OCI-LY3 (cell line): ENCODE measurements around the gene KLHL3.

Experiments
- H2AFZ ChIP-seq: fragments of 200-600, 300-600 bp; shearing (Covaris generic); 2 replicates; pipeline ENCODE4 v1.6.0; 2014; ENCODE audit warnings: antibody characterized with exemption, low read depth, low read length
- H3K27ac ChIP-seq: fragments of 200-600, 300-600 bp; sonication (generic); 2 replicates; pipeline ENCODE4 v1.5.1; 2014; ENCODE audit warnings: mild to moderate bottlenecking, low read length, moderate library complexity, mixed read lengths
- H3K27me3 ChIP-seq: fragments of 200-600, 300-600 bp; sonication (generic); 2 replicates; pipeline ENCODE4 v1.6.1; 2014; ENCODE audit warnings: low read depth, low read length, mixed read lengths
- H3K36me3 ChIP-seq: fragments of 200-600, 300-600 bp; sonication (generic); replicated peaks from 2 replicates; pipeline ENCODE3; 2014; ENCODE audit warnings: low read depth, low read length, mixed read lengths
- H3K4me1 ChIP-seq: fragments of 300-600, 200-600 bp; sonication (generic); 2 replicates; pipeline ENCODE4 v1.6.1; 2014; ENCODE audit warnings: low read length, mixed read lengths
- H3K4me2 ChIP-seq: fragments of 200-600, 300-600 bp; sonication (generic); 2 replicates; pipeline ENCODE4 v1.6.1; 2014; ENCODE audit warnings: low read length, mixed read lengths
- H3K4me3 ChIP-seq: fragments of 300-600, 200-600 bp; sonication (generic); 2 replicates; pipeline ENCODE4 v1.5.1; 2014; ENCODE audit warnings: antibody characterized with exemption, mild to moderate bottlenecking, low read length, moderate library complexity
- H3K79me2 ChIP-seq: fragments of 300-600, 200-600 bp; shearing (Covaris generic); 2 replicates; pipeline ENCODE4 v1.6.1; 2014; ENCODE audit warnings: mild to moderate bottlenecking, low read length, mixed read lengths
- H3K9ac ChIP-seq: fragments of 300-600, 200-600 bp; shearing (Covaris generic); 2 replicates; pipeline ENCODE4 v1.6.0; 2014; ENCODE audit warnings: mild to moderate bottlenecking, low read length, moderate library complexity
- H3K9me3 ChIP-seq: fragments of 200-600, 300-600 bp; shearing (Covaris generic); 2 replicates; pipeline ENCODE4 v1.6.1; 2014; ENCODE audit warnings: low read length, mixed read lengths; ENCODE audit not compliant: insufficient read depth
- H4K20me1 ChIP-seq: fragments of 200-600, 300-600 bp; sonication (generic); 2 replicates; pipeline ENCODE4 v1.6.1; 2016; ENCODE audit warnings: low read length, mixed read lengths; ENCODE audit not compliant: insufficient read depth
- EZH2phosphoT487 ChIP-seq: fragments of 200-600 bp; shearing (Covaris generic); IDR thresholded peaks from 2 replicates; pipeline ENCODE4 v1.6.1; 2018; ENCODE audit warnings: antibody characterized with exemption, mixed run types, low read depth
- TF ChIP-seq, protein P1 (sequence below): fragments of 200-600, 300-600 bp; sonication (generic); IDR thresholded peaks from 2 replicates; pipeline ENCODE4 v1.5.1; 2014; ENCODE audit warnings: antibody characterized with exemption, low read length, low read depth

KLHL3 gene

DNA sequence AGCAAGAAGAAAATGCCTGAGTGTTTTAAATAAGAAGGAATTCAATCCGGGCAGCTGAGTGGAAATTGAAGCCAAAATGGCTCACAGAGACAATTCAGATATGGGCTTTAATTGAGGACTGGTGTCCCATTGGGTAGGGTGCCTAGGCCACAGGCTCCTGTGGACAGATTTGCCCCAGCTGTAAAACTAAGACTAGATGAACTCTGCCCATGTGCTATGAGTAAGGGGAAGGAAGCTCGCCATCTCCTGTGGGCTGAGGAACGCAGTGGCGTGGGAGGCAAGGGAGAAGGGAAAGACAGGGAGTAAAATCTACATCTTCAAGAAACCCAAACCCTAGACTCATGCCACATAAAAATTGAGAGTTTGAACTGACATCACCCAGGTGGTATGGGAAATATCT, 66.1 kb downstream of the KLHL3 start:
- no peaks in the 10 kb centered on the region for H3K36me3 ChIP-seq
- no peaks in the 10 kb centered on the region for H3K27me3 ChIP-seq
- TF ChIP-seq EZH2phosphoT487: no peak
- TF ChIP-seq, protein P1, sequence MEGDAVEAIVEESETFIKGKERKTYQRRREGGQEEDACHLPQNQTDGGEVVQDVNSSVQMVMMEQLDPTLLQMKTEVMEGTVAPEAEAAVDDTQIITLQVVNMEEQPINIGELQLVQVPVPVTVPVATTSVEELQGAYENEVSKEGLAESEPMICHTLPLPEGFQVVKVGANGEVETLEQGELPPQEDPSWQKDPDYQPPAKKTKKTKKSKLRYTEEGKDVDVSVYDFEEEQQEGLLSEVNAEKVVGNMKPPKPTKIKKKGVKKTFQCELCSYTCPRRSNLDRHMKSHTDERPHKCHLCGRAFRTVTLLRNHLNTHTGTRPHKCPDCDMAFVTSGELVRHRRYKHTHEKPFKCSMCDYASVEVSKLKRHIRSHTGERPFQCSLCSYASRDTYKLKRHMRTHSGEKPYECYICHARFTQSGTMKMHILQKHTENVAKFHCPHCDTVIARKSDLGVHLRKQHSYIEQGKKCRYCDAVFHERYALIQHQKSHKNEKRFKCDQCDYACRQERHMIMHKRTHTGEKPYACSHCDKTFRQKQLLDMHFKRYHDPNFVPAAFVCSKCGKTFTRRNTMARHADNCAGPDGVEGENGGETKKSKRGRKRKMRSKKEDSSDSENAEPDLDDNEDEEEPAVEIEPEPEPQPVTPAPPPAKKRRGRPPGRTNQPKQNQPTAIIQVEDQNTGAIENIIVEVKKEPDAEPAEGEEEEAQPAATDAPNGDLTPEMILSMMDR: no peak
- no peaks in the 10 kb centered on the region for H3K79me2 ChIP-seq
- H4K20me1 ChIP-seq: no peaks in the 10 kb centered on the region
- H3K27ac ChIP-seq: no peak overlapping the region
- H2AFZ ChIP-seq: no peak overlapping the region
- no peak overlapping the region for H3K4me3 ChIP-seq
- no peak overlapping the region for H3K9ac ChIP-seq
- no peaks in the 10 kb centered on the region for H3K9me3 ChIP-seq
- H3K4me2 ChIP-seq: no peak overlapping the region
- no peaks in the 10 kb centered on the region for H3K4me1 ChIP-seq

DNA sequence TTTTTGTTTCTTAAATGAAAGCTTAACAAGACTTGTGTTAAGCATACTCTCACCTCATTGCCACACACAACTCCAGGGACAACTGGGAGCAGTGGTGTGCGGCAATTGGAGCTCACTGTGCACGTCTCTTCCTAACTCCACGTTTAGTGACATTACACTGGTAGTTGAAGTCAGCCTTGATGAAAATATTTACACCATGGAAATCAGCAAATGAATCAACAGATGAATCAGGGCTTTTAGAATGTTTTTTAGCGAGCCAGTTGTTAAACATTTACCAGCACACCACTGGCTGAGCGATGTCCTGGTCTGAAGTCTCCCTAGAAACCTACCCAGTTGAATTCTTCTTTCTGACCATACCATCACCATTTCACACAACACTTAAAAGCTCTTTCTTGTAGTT, 67.3 kb downstream of the KLHL3 start:
- Histone ChIP-seq H3K27me3 (no peaks in the 10 kb centered on the region), H4K20me1 (no peaks in the 10 kb centered on the region), H2AFZ (no peak overlapping the region), H3K36me3 (no peaks in the 10 kb centered on the region), H3K79me2 (no peaks in the 10 kb centered on the region), H3K9me3 (no peaks in the 10 kb centered on the region), H3K4me1 (no peaks in the 10 kb centered on the region), H3K9ac (no peak overlapping the region), H3K27ac (no peak overlapping the region), H3K4me2 (no peak overlapping the region), H3K4me3 (no peak overlapping the region)
- TF ChIP-seq, protein P1: no peak
- no peak for TF ChIP-seq EZH2phosphoT487

DNA sequence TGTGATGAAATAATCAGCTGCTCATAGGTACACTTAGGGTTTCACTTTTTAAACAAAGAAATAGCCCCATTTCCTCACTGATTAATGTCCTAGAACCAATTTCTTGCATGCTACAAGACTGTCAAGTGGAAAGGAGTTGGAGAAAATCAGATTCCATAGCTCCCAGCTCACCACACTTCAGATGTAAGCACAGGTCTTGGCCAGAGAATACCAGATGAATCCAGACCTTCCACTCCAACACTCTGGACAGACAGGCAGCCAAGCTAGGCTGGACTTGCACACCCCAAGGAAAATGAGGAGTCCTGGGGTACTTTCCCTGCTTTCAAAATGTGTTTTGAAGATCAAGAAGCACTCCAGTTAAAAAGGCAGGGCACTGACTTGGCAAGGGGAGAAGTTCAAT, 68.5 kb downstream of the KLHL3 start:
- H2AFZ ChIP-seq: no peak overlapping the region
- no peak overlapping the region for H3K4me2 ChIP-seq
- H3K27me3 ChIP-seq: no peaks in the 10 kb centered on the region
- H3K9me3 ChIP-seq: no peaks in the 10 kb centered on the region
- H4K20me1 ChIP-seq: no peaks in the 10 kb centered on the region
- H3K27ac ChIP-seq: no peak overlapping the region
- no peaks in the 10 kb centered on the region for H3K36me3 ChIP-seq
- TF ChIP-seq, protein P1: no peak
- no peak for TF ChIP-seq EZH2phosphoT487
- no peak overlapping the region for H3K9ac ChIP-seq
- no peaks in the 10 kb centered on the region for H3K79me2 ChIP-seq
- H3K4me3 ChIP-seq: no peak overlapping the region
- H3K4me1 ChIP-seq: no peaks in the 10 kb centered on the region

DNA sequence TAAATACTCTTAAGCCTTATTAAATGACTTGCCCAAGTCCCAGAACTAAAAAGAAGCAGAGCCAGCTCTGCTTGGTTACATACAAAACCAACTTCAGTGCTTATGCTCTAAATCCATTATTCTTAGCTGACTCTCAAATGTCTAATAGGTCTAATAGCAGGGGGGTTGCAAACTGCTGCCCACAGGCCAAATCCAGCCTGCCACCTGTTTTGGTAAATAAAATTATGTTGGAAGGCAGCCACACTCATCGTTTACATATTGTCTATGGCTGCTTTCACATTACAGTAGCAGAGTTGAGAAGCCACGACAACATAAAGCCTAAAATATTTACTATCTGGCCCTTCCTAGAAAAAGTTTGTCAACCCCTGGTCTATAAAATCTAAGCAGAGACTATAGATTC, 69.0 kb downstream of the KLHL3 start:
- H3K27me3 ChIP-seq: no peaks in the 10 kb centered on the region
- H3K79me2 ChIP-seq: no peaks in the 10 kb centered on the region
- no peaks in the 10 kb centered on the region for H4K20me1 ChIP-seq
- H3K4me3 ChIP-seq: no peak overlapping the region
- H3K36me3 ChIP-seq: no peaks in the 10 kb centered on the region
- no peak overlapping the region for H3K27ac ChIP-seq
- no peak overlapping the region for H3K9ac ChIP-seq
- H3K9me3 ChIP-seq: no peaks in the 10 kb centered on the region
- H3K4me2 ChIP-seq: no peak overlapping the region
- no peaks in the 10 kb centered on the region for H3K4me1 ChIP-seq
- TF ChIP-seq EZH2phosphoT487: no peak
- TF ChIP-seq, protein P1: no peak
- H2AFZ ChIP-seq: no peak overlapping the region
